ENCODE measurements around the gene SAFB. TPM values are rescaled to one million over a fixed set of nuclear protein-coding genes. Genes with fewer than 3 reads are reported as not detected.

The SAFB gene
- total and polyA plus RNA-seq, 2 of the 13 experiments (the other 11 are each of a cell fraction or from before 2014, with no cell fraction given): 21.0 to 28.4 TPM

DNA sequence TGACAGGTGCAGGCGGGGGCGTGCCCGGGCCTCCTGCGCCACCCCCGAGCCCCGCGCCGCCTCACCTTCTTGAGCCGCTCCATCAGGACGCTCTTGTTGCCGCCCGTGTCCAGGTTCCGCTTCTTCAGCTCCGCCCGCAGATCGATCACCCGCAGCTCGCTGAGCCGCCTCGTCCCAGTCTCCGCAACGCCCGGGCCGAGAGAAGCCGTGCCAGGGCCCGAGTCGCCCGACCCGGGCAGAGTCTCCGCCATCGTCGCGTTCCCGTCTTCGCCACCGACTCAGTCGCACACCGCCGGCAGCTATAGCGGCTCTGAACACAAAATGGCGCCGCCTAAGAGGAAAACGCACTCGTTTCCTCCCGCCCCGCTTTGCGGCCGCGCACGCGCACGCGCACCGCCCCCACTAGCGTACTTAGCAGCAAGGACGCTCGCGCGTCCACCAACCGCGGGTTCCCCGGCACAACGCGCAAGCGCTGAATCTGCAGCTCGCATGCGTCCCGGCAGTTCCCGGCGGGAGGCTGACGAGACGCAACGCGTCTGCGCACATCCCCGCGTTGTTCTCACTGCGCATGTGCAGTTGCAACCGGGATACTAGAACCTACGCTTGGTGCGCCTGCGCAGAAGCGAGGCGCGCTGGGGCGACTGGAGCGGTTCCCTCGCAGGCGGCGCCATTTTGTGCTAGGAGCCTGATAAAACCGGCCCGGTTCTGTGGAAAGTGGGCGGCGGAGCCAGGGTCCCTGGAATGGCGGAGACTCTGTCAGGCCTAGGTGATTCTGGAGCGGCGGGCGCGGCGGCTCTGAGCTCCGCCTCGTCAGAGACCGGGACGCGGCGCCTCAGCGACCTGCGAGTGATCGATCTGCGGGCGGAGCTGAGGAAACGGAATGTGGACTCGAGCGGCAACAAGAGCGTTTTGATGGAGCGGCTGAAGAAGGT lies at the start of gene SAFB, which contains the start of gene SAFB2 (continued):
- TF ChIP-seq MAFF (IDR thresholded peaks at IDR 0.05; ENCODE audit: low read depth, low read length) (no peak), PLRG1 (conservative IDR thresholded peaks at IDR 0.05) (no peak), MAF1 (CRISPR knock-in tag; IDR thresholded peaks at IDR 0.05; ENCODE audit: borderline replicate concordance) (0 out of 2 replicates have a peak, but pooled peaks have one; percentile 48), ZNF614 (CRISPR knock-in tag; IDR thresholded peaks at IDR 0.05; ENCODE audit: borderline replicate concordance) (peak; percentile 73; the same call in 1 of the 2 replicates), ZNF615 (CRISPR knock-in tag; IDR thresholded peaks at IDR 0.05; ENCODE audit: borderline replicate concordance) (no peak), BRD4 (CRISPR knock-in tag; IDR thresholded peaks at IDR 0.05) (no peak; the same call in none of the 2 replicates), ZNF570 (CRISPR knock-in tag; IDR thresholded peaks at IDR 0.05; ENCODE audit: borderline replicate concordance) (no peak), HNF4G (IDR thresholded peaks at IDR 0.05; ENCODE audit: borderline replicate concordance, low read depth, low read length) (no peak), HNF4G (CRISPR knock-in tag; IDR thresholded peaks at IDR 0.05; ENCODE audit: borderline replicate concordance, low read depth) (no peak), PRPF4 (IDR thresholded peaks at IDR 0.05; ENCODE audit: low read depth, low read length, poor library complexity, severe bottlenecking) (no peak), KDM3A (CRISPR knock-in tag; IDR thresholded peaks at IDR 0.05; ENCODE audit: low read depth) (peak; percentile 51; the same call in 1 of the 2 replicates), SMAD3 (CRISPR knock-in tag; IDR thresholded peaks at IDR 0.05) (peak; percentile 60)
- TF ChIP-seq, protein P1, sequence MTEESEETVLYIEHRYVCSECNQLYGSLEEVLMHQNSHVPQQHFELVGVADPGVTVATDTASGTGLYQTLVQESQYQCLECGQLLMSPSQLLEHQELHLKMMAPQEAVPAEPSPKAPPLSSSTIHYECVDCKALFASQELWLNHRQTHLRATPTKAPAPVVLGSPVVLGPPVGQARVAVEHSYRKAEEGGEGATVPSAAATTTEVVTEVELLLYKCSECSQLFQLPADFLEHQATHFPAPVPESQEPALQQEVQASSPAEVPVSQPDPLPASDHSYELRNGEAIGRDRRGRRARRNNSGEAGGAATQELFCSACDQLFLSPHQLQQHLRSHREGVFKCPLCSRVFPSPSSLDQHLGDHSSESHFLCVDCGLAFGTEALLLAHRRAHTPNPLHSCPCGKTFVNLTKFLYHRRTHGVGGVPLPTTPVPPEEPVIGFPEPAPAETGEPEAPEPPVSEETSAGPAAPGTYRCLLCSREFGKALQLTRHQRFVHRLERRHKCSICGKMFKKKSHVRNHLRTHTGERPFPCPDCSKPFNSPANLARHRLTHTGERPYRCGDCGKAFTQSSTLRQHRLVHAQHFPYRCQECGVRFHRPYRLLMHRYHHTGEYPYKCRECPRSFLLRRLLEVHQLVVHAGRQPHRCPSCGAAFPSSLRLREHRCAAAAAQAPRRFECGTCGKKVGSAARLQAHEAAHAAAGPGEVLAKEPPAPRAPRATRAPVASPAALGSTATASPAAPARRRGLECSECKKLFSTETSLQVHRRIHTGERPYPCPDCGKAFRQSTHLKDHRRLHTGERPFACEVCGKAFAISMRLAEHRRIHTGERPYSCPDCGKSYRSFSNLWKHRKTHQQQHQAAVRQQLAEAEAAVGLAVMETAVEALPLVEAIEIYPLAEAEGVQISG (CRISPR knock-in tag; IDR thresholded peaks at IDR 0.05): peak; percentile 80
- TF ChIP-seq, protein P2, sequence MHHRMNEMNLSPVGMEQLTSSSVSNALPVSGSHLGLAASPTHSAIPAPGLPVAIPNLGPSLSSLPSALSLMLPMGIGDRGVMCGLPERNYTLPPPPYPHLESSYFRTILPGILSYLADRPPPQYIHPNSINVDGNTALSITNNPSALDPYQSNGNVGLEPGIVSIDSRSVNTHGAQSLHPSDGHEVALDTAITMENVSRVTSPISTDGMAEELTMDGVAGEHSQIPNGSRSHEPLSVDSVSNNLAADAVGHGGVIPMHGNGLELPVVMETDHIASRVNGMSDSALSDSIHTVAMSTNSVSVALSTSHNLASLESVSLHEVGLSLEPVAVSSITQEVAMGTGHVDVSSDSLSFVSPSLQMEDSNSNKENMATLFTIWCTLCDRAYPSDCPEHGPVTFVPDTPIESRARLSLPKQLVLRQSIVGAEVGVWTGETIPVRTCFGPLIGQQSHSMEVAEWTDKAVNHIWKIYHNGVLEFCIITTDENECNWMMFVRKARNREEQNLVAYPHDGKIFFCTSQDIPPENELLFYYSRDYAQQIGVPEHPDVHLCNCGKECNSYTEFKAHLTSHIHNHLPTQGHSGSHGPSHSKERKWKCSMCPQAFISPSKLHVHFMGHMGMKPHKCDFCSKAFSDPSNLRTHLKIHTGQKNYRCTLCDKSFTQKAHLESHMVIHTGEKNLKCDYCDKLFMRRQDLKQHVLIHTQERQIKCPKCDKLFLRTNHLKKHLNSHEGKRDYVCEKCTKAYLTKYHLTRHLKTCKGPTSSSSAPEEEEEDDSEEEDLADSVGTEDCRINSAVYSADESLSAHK (CRISPR knock-in tag; IDR thresholded peaks at IDR 0.05; ENCODE audit: borderline replicate concordance): no peak
- TF ChIP-seq, protein P3, sequence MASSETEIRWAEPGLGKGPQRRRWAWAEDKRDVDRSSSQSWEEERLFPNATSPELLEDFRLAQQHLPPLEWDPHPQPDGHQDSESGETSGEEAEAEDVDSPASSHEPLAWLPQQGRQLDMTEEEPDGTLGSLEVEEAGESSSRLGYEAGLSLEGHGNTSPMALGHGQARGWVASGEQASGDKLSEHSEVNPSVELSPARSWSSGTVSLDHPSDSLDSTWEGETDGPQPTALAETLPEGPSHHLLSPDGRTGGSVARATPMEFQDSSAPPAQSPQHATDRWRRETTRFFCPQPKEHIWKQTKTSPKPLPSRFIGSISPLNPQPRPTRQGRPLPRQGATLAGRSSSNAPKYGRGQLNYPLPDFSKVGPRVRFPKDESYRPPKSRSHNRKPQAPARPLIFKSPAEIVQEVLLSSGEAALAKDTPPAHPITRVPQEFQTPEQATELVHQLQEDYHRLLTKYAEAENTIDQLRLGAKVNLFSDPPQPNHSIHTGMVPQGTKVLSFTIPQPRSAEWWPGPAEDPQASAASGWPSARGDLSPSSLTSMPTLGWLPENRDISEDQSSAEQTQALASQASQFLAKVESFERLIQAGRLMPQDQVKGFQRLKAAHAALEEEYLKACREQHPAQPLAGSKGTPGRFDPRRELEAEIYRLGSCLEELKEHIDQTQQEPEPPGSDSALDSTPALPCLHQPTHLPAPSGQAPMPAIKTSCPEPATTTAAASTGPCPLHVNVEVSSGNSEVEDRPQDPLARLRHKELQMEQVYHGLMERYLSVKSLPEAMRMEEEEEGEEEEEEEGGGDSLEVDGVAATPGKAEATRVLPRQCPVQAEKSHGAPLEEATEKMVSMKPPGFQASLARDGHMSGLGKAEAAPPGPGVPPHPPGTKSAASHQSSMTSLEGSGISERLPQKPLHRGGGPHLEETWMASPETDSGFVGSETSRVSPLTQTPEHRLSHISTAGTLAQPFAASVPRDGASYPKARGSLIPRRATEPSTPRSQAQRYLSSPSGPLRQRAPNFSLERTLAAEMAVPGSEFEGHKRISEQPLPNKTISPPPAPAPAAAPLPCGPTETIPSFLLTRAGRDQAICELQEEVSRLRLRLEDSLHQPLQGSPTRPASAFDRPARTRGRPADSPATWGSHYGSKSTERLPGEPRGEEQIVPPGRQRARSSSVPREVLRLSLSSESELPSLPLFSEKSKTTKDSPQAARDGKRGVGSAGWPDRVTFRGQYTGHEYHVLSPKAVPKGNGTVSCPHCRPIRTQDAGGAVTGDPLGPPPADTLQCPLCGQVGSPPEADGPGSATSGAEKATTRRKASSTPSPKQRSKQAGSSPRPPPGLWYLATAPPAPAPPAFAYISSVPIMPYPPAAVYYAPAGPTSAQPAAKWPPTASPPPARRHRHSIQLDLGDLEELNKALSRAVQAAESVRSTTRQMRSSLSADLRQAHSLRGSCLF (CRISPR knock-in tag; IDR thresholded peaks at IDR 0.05; ENCODE audit: borderline replicate concordance): no peak
- TF ChIP-seq, protein P4, sequence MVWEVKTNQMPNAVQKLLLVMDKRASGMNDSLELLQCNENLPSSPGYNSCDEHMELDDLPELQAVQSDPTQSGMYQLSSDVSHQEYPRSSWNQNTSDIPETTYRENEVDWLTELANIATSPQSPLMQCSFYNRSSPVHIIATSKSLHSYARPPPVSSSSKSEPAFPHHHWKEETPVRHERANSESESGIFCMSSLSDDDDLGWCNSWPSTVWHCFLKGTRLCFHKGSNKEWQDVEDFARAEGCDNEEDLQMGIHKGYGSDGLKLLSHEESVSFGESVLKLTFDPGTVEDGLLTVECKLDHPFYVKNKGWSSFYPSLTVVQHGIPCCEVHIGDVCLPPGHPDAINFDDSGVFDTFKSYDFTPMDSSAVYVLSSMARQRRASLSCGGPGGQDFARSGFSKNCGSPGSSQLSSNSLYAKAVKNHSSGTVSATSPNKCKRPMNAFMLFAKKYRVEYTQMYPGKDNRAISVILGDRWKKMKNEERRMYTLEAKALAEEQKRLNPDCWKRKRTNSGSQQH (CRISPR knock-in tag; IDR thresholded peaks at IDR 0.05; ENCODE audit: low read depth): 0 out of 2 replicates have a peak, but pooled peaks have one; percentile 26
